ENCODE data around the gene PCP2. TPM values are rescaled to one million over a fixed set of nuclear protein-coding genes. Genes with fewer than 3 reads are reported as not detected.

Gene PCP2
- total RNA-seq, 1 experiment from 2014 or later = not detected

DNA sequence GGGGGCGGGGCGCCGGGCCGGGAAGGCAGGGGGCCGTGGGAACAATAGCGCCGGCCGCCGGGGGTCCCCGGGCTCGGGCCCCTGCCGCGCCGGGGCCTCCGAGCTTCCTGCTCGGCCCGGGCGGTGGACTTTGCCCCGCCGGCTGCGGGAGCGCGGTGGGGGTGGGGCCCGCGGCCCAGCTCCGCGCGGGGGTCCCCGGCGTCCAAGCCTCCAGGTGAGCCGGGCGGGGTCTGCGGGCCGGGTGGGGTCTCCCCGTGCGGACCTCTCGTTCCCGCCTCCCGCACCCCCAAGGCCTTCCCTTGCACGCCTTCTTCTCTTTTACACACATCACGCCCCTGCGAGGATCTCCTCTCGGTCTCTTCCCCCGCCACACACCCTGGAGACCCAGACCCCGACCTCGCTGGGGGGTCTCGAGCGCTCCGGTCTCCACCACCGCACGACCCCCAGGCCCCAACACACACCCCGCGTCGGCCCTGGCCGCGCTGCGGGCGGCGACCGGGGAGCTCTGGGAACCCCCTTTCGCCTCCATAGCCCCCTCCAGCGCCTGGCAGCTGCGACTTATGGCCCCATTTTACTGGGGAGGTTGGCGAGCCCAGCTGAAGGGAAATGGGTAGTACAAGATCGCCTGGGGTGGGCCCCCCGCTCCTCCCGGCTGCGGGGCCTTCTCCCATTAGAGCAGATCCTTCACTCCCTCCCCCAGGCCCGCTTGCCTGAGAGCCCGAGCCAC, 37.1 kb downstream of the PCP2 start:
- no peak for DNase-seq (ENCODE audit: low read depth)

DNA sequence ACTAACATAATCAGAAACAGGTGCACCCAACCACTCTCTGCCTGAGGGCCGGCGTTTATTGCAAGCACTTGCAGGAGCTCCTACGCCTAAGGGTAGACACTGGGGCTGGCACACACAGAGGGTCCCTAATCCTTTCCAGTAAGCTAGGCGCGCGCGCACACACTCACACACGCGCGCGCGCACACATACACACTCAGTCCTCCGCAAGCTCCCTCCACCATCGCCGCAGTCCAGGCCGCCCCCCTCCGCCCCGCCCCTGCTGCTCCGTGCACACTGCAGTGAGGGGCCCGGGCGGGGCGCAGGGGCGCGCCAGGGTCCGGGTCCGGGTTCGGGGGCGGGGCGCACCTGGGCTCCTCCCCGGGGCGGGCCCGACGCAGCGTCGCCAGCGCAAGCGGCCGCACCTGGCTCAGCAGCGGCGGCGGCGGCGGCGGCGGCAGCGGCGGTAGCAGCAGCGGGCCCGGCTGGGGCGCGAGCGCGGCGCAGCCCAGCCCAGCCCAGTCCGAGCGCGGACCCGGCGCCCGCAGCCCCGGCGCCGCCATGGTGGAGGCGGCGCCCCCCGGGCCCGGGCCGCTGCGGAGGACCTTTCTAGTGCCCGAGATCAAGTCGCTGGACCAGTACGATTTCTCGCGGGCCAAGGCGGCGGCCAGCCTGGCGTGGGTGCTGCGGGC, 37.9 kb downstream of the PCP2 start, which contains the start of gene CAMSAP3:
Gene CAMSAP3, plus strand, starts transcription at position 398 of the 668 bp plus-strand sequence. Its CDS starts 140 bp downstream, at position 538.
- no peak for DNase-seq (ENCODE audit: low read depth)

- no peak for DNase-seq (ENCODE audit: low read depth)
These were observed 43.3 kb downstream of the PCP2 start for GRCh38 chr19:7590256-7590655.

DNA sequence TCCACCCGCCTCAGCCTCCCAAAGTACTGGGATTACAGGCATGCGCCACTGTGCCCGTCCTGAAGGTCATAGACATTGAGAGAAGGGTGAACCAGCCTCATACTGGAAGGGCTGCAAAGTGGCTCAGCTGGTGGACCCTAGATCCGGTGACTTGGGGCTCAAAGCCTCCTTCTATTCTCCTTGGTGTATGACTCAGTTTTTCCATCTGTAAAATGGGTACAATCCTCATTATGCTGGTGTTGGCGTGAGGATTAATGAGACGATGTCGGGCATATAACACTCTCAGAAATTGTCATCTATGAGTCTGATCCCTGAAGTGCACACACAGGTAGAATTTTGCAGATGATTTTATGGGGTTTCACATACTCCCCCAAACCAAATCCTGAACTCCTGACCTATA, 43.7 kb downstream of the PCP2 start:
- no peak for DNase-seq (ENCODE audit: low read depth)

- no peak for DNase-seq (ENCODE audit: low read depth)
These were observed 51.1 kb downstream of the PCP2 start for GRCh38 chr19:7582446-7582845.

Other genes with a start within 250 kb of the PCP2 start
- gene PEX11G, start 144.7 kb downstream of the PCP2 start, total RNA-seq (2014; rRNA removed; shearing (Covaris generic)) = 0.20 and 0.74 TPM in 2 replicates
- gene ZNF358, start 117.6 kb downstream of the PCP2 start, total RNA-seq (2014; rRNA removed; shearing (Covaris generic)) = 27.2 and 55.4 TPM in 2 replicates
- 2.9 and 7.8 TPM in 2 replicates for gene MCOLN1, start 111.1 kb downstream of the PCP2 start, total RNA-seq (2014; rRNA removed; shearing (Covaris generic))
- 46.3 and 86.0 TPM in 2 replicates for gene PNPLA6, start 98.0 kb downstream of the PCP2 start, total RNA-seq (2014; rRNA removed; shearing (Covaris generic))
- 0.15 TPM in 1 of 2 replicates, not detected in the other for gene CAMSAP3, start 37.9 kb downstream of the PCP2 start, total RNA-seq (2014; rRNA removed; shearing (Covaris generic))
- gene XAB2, start 4.2 kb downstream of the PCP2 start, total RNA-seq (2014; rRNA removed; shearing (Covaris generic)) = 26.0 and 38.5 TPM in 2 replicates
- gene PET100, start 3.9 kb downstream of the PCP2 start, total RNA-seq (2014; rRNA removed; shearing (Covaris generic)) = 54.8 and 67.8 TPM in 2 replicates
- gene STXBP2, start 3.4 kb upstream of the PCP2 start, total RNA-seq (2014; rRNA removed; shearing (Covaris generic)) = 0.30 and 2.8 TPM in 2 replicates
- not detected in 2 replicates for gene RETN, start 35.3 kb upstream of the PCP2 start, total RNA-seq (2014; rRNA removed; shearing (Covaris generic))
- gene MCEMP1, start 43.4 kb upstream of the PCP2 start, total RNA-seq (2014; rRNA removed; shearing (Covaris generic)) = not detected in 2 replicates
- gene TRAPPC5, start 47.1 kb upstream of the PCP2 start, total RNA-seq (2014; rRNA removed; shearing (Covaris generic)) = 89.9 and 101 TPM in 2 replicates
- gene FCER2, start 68.4 kb upstream of the PCP2 start, total RNA-seq (2014; rRNA removed; shearing (Covaris generic)) = not detected in 2 replicates
- not detected in 2 replicates for gene CLEC4G, start 98.4 kb upstream of the PCP2 start, total RNA-seq (2014; rRNA removed; shearing (Covaris generic))
- not detected in 2 replicates for gene CD209, start 113.8 kb upstream of the PCP2 start, total RNA-seq (2014; rRNA removed; shearing (Covaris generic))
- gene CLEC4M, start 129.5 kb upstream of the PCP2 start, total RNA-seq (2014; rRNA removed; shearing (Covaris generic)) = not detected in 2 replicates
- 20.7 and 29.2 TPM in 2 replicates for gene EVI5L, start 196.5 kb upstream of the PCP2 start, total RNA-seq (2014; rRNA removed; shearing (Covaris generic))
- not detected in 2 replicates for gene PRR36, start 240.7 kb upstream of the PCP2 start, total RNA-seq (2014; rRNA removed; shearing (Covaris generic))